Activated CD8-positive, alpha-beta memory T cell treated with anti-CD3 and anti-CD28 coated beads for 24 hours (primary cell): ENCODE measurements around the gene SULF2.
"Not testable (repeated sequence)": the region's sequence is repeated elsewhere in the genome, so short reads cannot be mapped to it uniquely, and the experiment has no call there.

Source experiments
- DNase-seq: peaks from one replicate; pipeline ENCODE4 v3.0.0-alpha.2; 2020

Gene SULF2

GRCh38 chr20:47804224-47804825 lies 19.0 kb upstream of the SULF2 start:
- not testable (repeated sequence) for DNase-seq

- DNase-seq = no peak
Measured at GRCh38 chr20:47802975-47803374, 17.7 kb upstream of the SULF2 start.

GRCh38 chr20:47802226-47802920 lies 17.1 kb upstream of the SULF2 start:
- DNase-seq = no peak

- DNase-seq = no peak
Measured at GRCh38 chr20:47801759-47802158, 16.5 kb upstream of the SULF2 start.

GRCh38 chr20:47801079-47801478 lies 15.8 kb upstream of the SULF2 start:
- no peak for DNase-seq

GRCh38 chr20:47800623-47801022 lies 15.3 kb upstream of the SULF2 start:
- DNase-seq = no peak

- DNase-seq = no peak
Measured at GRCh38 chr20:47799116-47799715, 13.9 kb upstream of the SULF2 start.

GRCh38 chr20:47796971-47797370 lies 11.7 kb upstream of the SULF2 start:
- DNase-seq = no peak

GRCh38 chr20:47795214-47795907 lies 10.1 kb upstream of the SULF2 start:
- no peak for DNase-seq

GRCh38 chr20:47794264-47794663 lies 9.0 kb upstream of the SULF2 start:
- not testable (repeated sequence) for DNase-seq

GRCh38 chr20:47792021-47792618 lies 6.8 kb upstream of the SULF2 start:
- DNase-seq = no peak

GRCh38 chr20:47791084-47791599 lies 5.9 kb upstream of the SULF2 start:
- no peak for DNase-seq

GRCh38 chr20:47790580-47790965 lies 5.3 kb upstream of the SULF2 start:
- no peak for DNase-seq

GRCh38 chr20:47789764-47790579 lies 4.7 kb upstream of the SULF2 start:
- no peak for DNase-seq

- DNase-seq = no peak
Measured at GRCh38 chr20:47789081-47789763, 3.9 kb upstream of the SULF2 start.

GRCh38 chr20:47788741-47789080 lies 3.4 kb upstream of the SULF2 start:
- no peak for DNase-seq

GRCh38 chr20:47786765-47787107 lies 1.5 kb upstream of the SULF2 start:
- DNase-seq = no peak

- peak; percentile 57 for DNase-seq
Measured at GRCh38 chr20:47785854-47786764, 828 bp upstream of the SULF2 start.

GRCh38 chr20:47784599-47785310 lies 526 bp downstream of the SULF2 start:
- DNase-seq = no peak
